HCT116 (cell line): ENCODE data around the gene ICOS. TPM values are rescaled to one million over a fixed set of nuclear protein-coding genes. Genes with fewer than 3 reads are reported as not detected.

Experiments
- ATAC-seq: fragments of 200-7000 bp; cut with Tn5 transposase; 2 replicates; pipeline ENCODE4 v1.9.1; 2020; ENCODE audit warnings: mild to moderate bottlenecking, moderate library complexity
- BruUV-seq: library from RNA; stranded (reverse); fragments of 400-500 nt; replicated peaks from 2 replicates; lab custom pipeline; 2021; lab: Mats Ljungman, UMichigan
- CTCF ChIA-PET: fragments of 300-600 bp; sonication (Branson Sonifier 250); formaldehyde crosslinking; loops from one replicate; lab custom pipeline; 2021; ENCODE audit warnings: antibody characterized with exemption; lab: Charles Lee
- POLR2A ChIA-PET: fragments of 300-600, 350-600 bp; sonication (Branson Sonifier 250); formaldehyde crosslinking; loops from one replicate; lab custom pipeline; 2021; ENCODE audit warnings: antibody characterized with exemption; lab: Charles Lee
- RAD21 ChIA-PET, 2 experiments: fragments of 300-600 bp; sonication (Branson Sonifier 250); formaldehyde crosslinking; loops; one replicate each; lab custom pipeline; 2023; ENCODE audit warnings: low total read pairs in 2 of 2; ENCODE audit not compliant: uncharacterized antibody in 2 of 2, unreplicated experiment in 2 of 2, low non-redundant PET in 1 of 2; lab: Charles Lee
- DNase-seq: peaks from one replicate; pipeline ENCODE4 v3.0.0-alpha.2; 2010; ENCODE audit warnings: low read depth, low spot score
- H2AFZ ChIP-seq: fragments of 200-600 bp; shearing (Covaris generic), sonication (generic); 2 replicates; pipeline ENCODE4 v1.6.1; 2017; ENCODE audit warnings: low read depth, mixed run types, mixed read lengths, antibody characterized with exemption, low read length; ENCODE audit not compliant: poor library complexity, severe bottlenecking
- H3K27ac ChIP-seq: 2 replicates; pipeline ENCODE4 v1.5.1; 2012; ENCODE audit warnings: low read depth, low read length
- H3K27me3 ChIP-seq: fragments of 200-600 bp; sonication (generic); 2 replicates; pipeline ENCODE4 v1.6.1; 2016; ENCODE audit warnings: mixed run types, low read length, mixed read lengths; ENCODE audit not compliant: insufficient read depth
- H3K36me3 ChIP-seq, 2 experiments: fragments of 200-500 bp in 1 of 2; fragments of 200-600 bp in 1 of 2; sonication (Bioruptor generic) in 1 of 2; sonication (generic) in 1 of 2; 2 replicates each; pipeline versions ENCODE4 v1.5.1 to v1.6.1; 2014 to 2016; ENCODE audit warnings: low read length in 2 of 2, inconsistent platforms in 1 of 2, mixed read lengths in 1 of 2, mixed run types in 1 of 2; ENCODE audit not compliant: insufficient read depth in 2 of 2, control insufficient read depth in 1 of 2
- H3K4me1 ChIP-seq, 2 experiments: fragments of 200-600 bp in 1 of 2; sonication (generic) in 1 of 2; 2 replicates each; pipeline versions ENCODE4 v1.5.1 to v1.6.1; 2012 to 2017; ENCODE audit warnings: low read length in 2 of 2, inconsistent platforms in 1 of 2, mild to moderate bottlenecking in 1 of 2, mixed read lengths in 1 of 2, mixed run types in 1 of 2, moderate library complexity in 1 of 2; ENCODE audit not compliant: insufficient read depth in 2 of 2, control insufficient read depth in 1 of 2
- H3K4me2 ChIP-seq: fragments of 200-600 bp; sonication (generic); 2 replicates; pipeline ENCODE4 v1.6.1; 2017; ENCODE audit warnings: mixed run types, low read length, mixed read lengths
- H3K4me3 ChIP-seq, 2 experiments: fragments of 200-600 bp in 1 of 2; sonication (generic) in 1 of 2; replicated peaks in 1 of 2; 2 replicates each; pipeline ENCODE4 v1.5.1; 2011 to 2016; ENCODE audit warnings: low read length in 2 of 2, control low read depth in 1 of 2, low read depth in 1 of 2, mild to moderate bottlenecking in 1 of 2, mixed read lengths in 1 of 2, mixed run types in 1 of 2
- H3K79me2 ChIP-seq: fragments of 200-600 bp; sonication (generic); 2 replicates; pipeline ENCODE4 v1.6.1; 2017; ENCODE audit warnings: mild to moderate bottlenecking, mixed run types, low read length, moderate library complexity, mixed read lengths; ENCODE audit not compliant: insufficient read depth
- H3K9ac ChIP-seq: fragments of 200-600 bp; sonication (generic); 2 replicates; pipeline ENCODE4 v1.6.1; 2016; ENCODE audit warnings: low read length, mixed read lengths
- H3K9me2 ChIP-seq: fragments of 200-600 bp; sonication (generic), shearing (Covaris generic); 2 replicates; pipeline ENCODE4 v1.6.1; 2017; ENCODE audit warnings: mixed run types, mild to moderate bottlenecking, moderate library complexity; ENCODE audit not compliant: insufficient read depth
- H3K9me3 ChIP-seq, 2 experiments: fragments of 200-500 bp in 1 of 2; fragments of 200-600 bp in 1 of 2; sonication (Bioruptor generic) in 1 of 2; sonication (generic) in 1 of 2; 2 replicates each; pipeline ENCODE4 v1.6.1; 2014 to 2017; ENCODE audit warnings: low read length in 2 of 2, mixed read lengths in 2 of 2, inconsistent platforms in 1 of 2, low read depth in 1 of 2, mild to moderate bottlenecking in 1 of 2, mixed run types in 1 of 2, moderate library complexity in 1 of 2; ENCODE audit not compliant: control insufficient read depth in 1 of 2, insufficient read depth in 1 of 2
- H4K20me1 ChIP-seq: fragments of 200-600 bp; sonication (generic), shearing (Covaris generic); 2 replicates; pipeline ENCODE4 v1.6.1; 2017; ENCODE audit warnings: mixed run types, mild to moderate bottlenecking, moderate library complexity; ENCODE audit not compliant: insufficient read depth
- EZH2 ChIP-seq: fragments of 200-600 bp; sonication (generic); IDR thresholded peaks from 2 replicates; pipeline ENCODE4 v1.6.1; 2017; ENCODE audit warnings: antibody characterized with exemption, mixed run types
- JUND ChIP-seq: IDR thresholded peaks from 2 replicates; pipeline ENCODE4 v1.6.1; 2012
- POLR2A ChIP-seq: IDR thresholded peaks from 2 replicates; pipeline ENCODE4 v1.7.0; 2011; ENCODE audit warnings: borderline replicate concordance; ENCODE audit not compliant: insufficient read depth, insufficient read length; ENCODE audit errors: extremely low read depth
- POLR2AphosphoS5 ChIP-seq: IDR thresholded peaks from 2 replicates; pipeline ENCODE4 v1.6.1; 2011; ENCODE audit warnings: mild to moderate bottlenecking, low read depth, low read length, moderate library complexity
- RAD21 ChIP-seq: IDR thresholded peaks from 2 replicates; pipeline ENCODE4 v1.6.1; 2012; ENCODE audit warnings: low read depth, mild to moderate bottlenecking
- REST ChIP-seq: IDR thresholded peaks from 2 replicates; pipeline ENCODE4 v1.6.1; 2012; ENCODE audit warnings: low read depth
- SIN3A ChIP-seq: IDR thresholded peaks from 2 replicates; pipeline ENCODE4 v1.6.1; 2012; ENCODE audit warnings: low read depth
- TCF7L2 ChIP-seq: IDR thresholded peaks from 2 replicates; pipeline ENCODE4 v1.7.0; 2011; ENCODE audit warnings: borderline replicate concordance, inconsistent platforms; ENCODE audit not compliant: insufficient read depth, insufficient read length; ENCODE audit errors: extremely low read depth
- YY1 ChIP-seq: IDR thresholded peaks from 2 replicates; pipeline ENCODE4 v1.6.1; 2011; ENCODE audit warnings: low read length, low read depth, moderate library complexity, mild to moderate bottlenecking; ENCODE audit not compliant: insufficient replicate concordance; ENCODE audit errors: extremely low read depth
- ZBTB33 ChIP-seq: IDR thresholded peaks from 2 replicates; pipeline ENCODE4 v1.6.1; 2011; ENCODE audit warnings: mild to moderate bottlenecking, low read length, moderate library complexity; ENCODE audit not compliant: insufficient replicate concordance; ENCODE audit errors: extremely low read depth
- ZFX ChIP-seq: fragments of 450-650 bp; IDR thresholded peaks from 2 replicates; pipeline ENCODE4 v1.6.1; 2017
- ZNF274 ChIP-seq: fragments of 200-500 bp; sonication (Bioruptor generic); IDR thresholded peaks from 2 replicates; pipeline ENCODE4 v1.6.1; 2014; ENCODE audit warnings: mild to moderate bottlenecking, low read depth, low read length, inconsistent platforms
- intact Hi-C: fragments of 100-400 bp; cut with micrococcal nuclease; formaldehyde crosslinking; loops from 2 replicates; pipeline ENCODE4 v1.10.0; 2022
- total RNA-seq: library from RNA; stranded (reverse); gene quantifications from one replicate; pipeline ENCODE4 v1.2.1, GENCODE V29; 2021; ENCODE audit not compliant: unreplicated experiment

Gene ICOS
- total RNA-seq, 1 experiment from 2014 or later: not detected

- ATAC-seq (no peak), DNase-seq (no peak)
- RAD21 ChIA-PET: no interaction called here
- no peak overlapping the region for H3K4me2 ChIP-seq
- peaks cover 5 to 7% of the 10 kb centered on the region in 2 experiments; a peak in 2 of 4 replicates for H3K9me3 ChIP-seq
- no peak overlapping the region for H3K9ac ChIP-seq
- no peak overlapping the region for H3K4me3 ChIP-seq
- CTCF ChIA-PET: no interaction called here
- no peak overlapping the region for H2AFZ ChIP-seq
- H3K27ac ChIP-seq: no peak overlapping the region
- no peaks in the 10 kb centered on the region for H4K20me1 ChIP-seq
- no peaks in the 10 kb centered on the region for H3K27me3 ChIP-seq
- TF ChIP-seq TCF7L2 (no peak), RAD21 (no peak), YY1 (no peak), ZFX (no peak), POLR2AphosphoS5 (no peak), EZH2 (no peak), REST (no peak), JUND (no peak), SIN3A (no peak), ZNF274 (no peak), POLR2A (no peak), ZBTB33 (no peak)
- POLR2A ChIA-PET: no interaction called here
- H3K4me1 ChIP-seq: no peaks in the 10 kb centered on the region
- intact Hi-C loops: no loop called here
- no peaks in the 10 kb centered on the region for H3K9me2 ChIP-seq
- no peaks in the 10 kb centered on the region for H3K79me2 ChIP-seq
- no peaks in the 10 kb centered on the region for H3K36me3 ChIP-seq
- BruUV-seq: no TSS peak
Measured at GRCh38 chr2:203898657-203899056, 37.9 kb upstream of the ICOS start.
